ENCODE results near the gene LIN54. TPM values are rescaled to one million over a fixed set of nuclear protein-coding genes. Genes with fewer than 3 reads are reported as not detected.

LIN54 gene
- total RNA-seq, 1 experiment from 2014 or later, result 12.7 TPM

DNA sequence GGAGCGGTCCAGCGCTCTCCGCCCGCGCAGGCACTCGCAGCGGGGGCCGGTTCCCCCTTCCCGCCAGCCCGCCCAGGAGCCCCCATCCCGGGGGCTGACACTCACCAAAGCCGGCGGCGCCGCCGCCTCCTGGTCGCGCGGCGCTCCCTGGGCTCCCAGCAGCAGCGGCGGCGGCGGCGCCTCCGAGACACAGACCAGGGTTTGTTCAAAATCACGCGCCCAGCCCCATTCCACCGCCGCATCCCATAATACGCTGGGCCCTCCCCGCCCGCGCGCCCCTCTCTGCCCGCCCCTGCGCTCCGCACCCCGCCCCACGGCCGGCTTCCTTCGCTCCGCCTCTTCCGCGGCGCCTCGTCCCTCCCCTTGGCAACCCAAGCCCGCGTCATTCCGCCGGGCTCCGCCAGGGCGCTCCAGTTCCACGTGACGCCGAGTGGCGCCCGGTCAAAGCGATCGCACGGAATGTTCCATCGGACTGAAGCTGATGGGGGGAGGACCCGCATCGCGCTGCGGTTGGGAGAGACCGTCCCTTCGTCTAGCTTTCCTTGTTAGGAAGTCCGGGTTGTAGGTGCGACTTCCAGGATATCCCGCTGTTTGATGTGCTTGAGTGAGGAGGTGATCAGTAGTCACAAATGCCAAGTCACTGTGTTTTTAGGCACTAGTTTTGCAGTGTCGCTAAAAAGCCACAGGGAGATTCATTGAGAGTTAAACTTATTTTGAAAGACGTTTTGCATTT is 2.2 kb upstream of the LIN54 start (continued):
- no peak for TF ChIP-seq SMAD3 (CRISPR knock-in tag; IDR thresholded peaks at IDR 0.05; ENCODE audit: borderline replicate concordance)
- peak; percentile 95 for TF ChIP-seq FOXK1 (CRISPR knock-in tag; IDR thresholded peaks at IDR 0.05)
- TF ChIP-seq, protein P1, sequence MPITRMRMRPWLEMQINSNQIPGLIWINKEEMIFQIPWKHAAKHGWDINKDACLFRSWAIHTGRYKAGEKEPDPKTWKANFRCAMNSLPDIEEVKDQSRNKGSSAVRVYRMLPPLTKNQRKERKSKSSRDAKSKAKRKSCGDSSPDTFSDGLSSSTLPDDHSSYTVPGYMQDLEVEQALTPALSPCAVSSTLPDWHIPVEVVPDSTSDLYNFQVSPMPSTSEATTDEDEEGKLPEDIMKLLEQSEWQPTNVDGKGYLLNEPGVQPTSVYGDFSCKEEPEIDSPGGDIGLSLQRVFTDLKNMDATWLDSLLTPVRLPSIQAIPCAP (CRISPR knock-in tag; IDR thresholded peaks at IDR 0.05), result no peak
- TF ChIP-seq, protein P2, sequence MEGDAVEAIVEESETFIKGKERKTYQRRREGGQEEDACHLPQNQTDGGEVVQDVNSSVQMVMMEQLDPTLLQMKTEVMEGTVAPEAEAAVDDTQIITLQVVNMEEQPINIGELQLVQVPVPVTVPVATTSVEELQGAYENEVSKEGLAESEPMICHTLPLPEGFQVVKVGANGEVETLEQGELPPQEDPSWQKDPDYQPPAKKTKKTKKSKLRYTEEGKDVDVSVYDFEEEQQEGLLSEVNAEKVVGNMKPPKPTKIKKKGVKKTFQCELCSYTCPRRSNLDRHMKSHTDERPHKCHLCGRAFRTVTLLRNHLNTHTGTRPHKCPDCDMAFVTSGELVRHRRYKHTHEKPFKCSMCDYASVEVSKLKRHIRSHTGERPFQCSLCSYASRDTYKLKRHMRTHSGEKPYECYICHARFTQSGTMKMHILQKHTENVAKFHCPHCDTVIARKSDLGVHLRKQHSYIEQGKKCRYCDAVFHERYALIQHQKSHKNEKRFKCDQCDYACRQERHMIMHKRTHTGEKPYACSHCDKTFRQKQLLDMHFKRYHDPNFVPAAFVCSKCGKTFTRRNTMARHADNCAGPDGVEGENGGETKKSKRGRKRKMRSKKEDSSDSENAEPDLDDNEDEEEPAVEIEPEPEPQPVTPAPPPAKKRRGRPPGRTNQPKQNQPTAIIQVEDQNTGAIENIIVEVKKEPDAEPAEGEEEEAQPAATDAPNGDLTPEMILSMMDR (IDR thresholded peaks at IDR 0.05), result no peak; the same call in 1 of the 2 replicates
- TF ChIP-seq, protein P3, sequence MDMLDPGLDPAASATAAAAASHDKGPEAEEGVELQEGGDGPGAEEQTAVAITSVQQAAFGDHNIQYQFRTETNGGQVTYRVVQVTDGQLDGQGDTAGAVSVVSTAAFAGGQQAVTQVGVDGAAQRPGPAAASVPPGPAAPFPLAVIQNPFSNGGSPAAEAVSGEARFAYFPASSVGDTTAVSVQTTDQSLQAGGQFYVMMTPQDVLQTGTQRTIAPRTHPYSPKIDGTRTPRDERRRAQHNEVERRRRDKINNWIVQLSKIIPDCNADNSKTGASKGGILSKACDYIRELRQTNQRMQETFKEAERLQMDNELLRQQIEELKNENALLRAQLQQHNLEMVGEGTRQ (CRISPR knock-in tag; IDR thresholded peaks at IDR 0.05), result peak; percentile 95
- TF ChIP-seq, protein P4, sequence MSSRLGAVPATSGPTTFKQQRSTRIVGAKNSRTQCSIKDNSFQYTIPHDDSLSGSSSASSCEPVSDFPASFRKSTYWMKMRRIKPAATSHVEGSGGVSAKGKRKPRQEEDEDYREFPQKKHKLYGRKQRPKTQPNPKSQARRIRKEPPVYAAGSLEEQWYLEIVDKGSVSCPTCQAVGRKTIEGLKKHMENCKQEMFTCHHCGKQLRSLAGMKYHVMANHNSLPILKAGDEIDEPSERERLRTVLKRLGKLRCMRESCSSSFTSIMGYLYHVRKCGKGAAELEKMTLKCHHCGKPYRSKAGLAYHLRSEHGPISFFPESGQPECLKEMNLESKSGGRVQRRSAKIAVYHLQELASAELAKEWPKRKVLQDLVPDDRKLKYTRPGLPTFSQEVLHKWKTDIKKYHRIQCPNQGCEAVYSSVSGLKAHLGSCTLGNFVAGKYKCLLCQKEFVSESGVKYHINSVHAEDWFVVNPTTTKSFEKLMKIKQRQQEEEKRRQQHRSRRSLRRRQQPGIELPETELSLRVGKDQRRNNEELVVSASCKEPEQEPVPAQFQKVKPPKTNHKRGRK (CRISPR knock-in tag; IDR thresholded peaks at IDR 0.05; ENCODE audit: borderline replicate concordance), result no peak
- peak; percentile 86; the same call in 1 of the 2 replicates for TF ChIP-seq CREM (CRISPR knock-in tag; IDR thresholded peaks at IDR 0.05)
- no peak for TF ChIP-seq ELF4 (CRISPR knock-in tag; IDR thresholded peaks at IDR 0.05; ENCODE audit: low read depth)
- peak; percentile 36; the same call in 1 of the 2 replicates for TF ChIP-seq ZBTB43 (CRISPR knock-in tag; IDR thresholded peaks at IDR 0.05)
- TF ChIP-seq CREB1 (CRISPR knock-in tag; IDR thresholded peaks at IDR 0.05), result no peak
- TF ChIP-seq MAX (CRISPR knock-in tag; IDR thresholded peaks at IDR 0.05), result peak; percentile 89
- TF ChIP-seq MLX (CRISPR knock-in tag; IDR thresholded peaks at IDR 0.05), result no peak
- peak; percentile 52; the same call in 1 of the 2 replicates for TF ChIP-seq ARID4B (CRISPR knock-in tag; IDR thresholded peaks at IDR 0.05; ENCODE audit: borderline replicate concordance)
- no peak for TF ChIP-seq OVOL2 (CRISPR knock-in tag; IDR thresholded peaks at IDR 0.05; ENCODE audit: borderline replicate concordance)
- TF ChIP-seq, protein P5, sequence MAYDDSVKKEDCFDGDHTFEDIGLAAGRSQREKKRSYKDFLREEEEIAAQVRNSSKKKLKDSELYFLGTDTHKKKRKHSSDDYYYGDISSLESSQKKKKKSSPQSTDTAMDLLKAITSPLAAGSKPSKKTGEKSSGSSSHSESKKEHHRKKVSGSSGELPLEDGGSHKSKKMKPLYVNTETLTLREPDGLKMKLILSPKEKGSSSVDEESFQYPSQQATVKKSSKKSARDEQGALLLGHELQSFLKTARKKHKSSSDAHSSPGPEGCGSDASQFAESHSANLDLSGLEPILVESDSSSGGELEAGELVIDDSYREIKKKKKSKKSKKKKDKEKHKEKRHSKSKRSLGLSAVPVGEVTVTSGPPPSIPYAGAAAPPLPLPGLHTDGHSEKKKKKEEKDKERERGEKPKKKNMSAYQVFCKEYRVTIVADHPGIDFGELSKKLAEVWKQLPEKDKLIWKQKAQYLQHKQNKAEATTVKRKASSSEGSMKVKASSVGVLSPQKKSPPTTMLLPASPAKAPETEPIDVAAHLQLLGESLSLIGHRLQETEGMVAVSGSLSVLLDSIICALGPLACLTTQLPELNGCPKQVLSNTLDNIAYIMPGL (CRISPR knock-in tag; IDR thresholded peaks at IDR 0.05), result peak; percentile 75; the same call in 1 of the 2 replicates
- no peak for TF ChIP-seq PRRX2 (CRISPR knock-in tag; IDR thresholded peaks at IDR 0.05)
- no peak for TF ChIP-seq GRHL2 (CRISPR knock-in tag; IDR thresholded peaks at IDR 0.05; ENCODE audit: insufficient replicate concordance, severe bottlenecking)
- no peak for TF ChIP-seq CBFB (CRISPR knock-in tag; IDR thresholded peaks at IDR 0.05; ENCODE audit: low read depth)
- TF ChIP-seq KAT7 (CRISPR knock-in tag; IDR thresholded peaks at IDR 0.05; ENCODE audit: borderline replicate concordance), result peak; percentile 36; the same call in 1 of the 2 replicates
- TF ChIP-seq HMGA2 (CRISPR knock-in tag; IDR thresholded peaks at IDR 0.05), result no peak
- TF ChIP-seq EMX1 (CRISPR knock-in tag; IDR thresholded peaks at IDR 0.05), result no peak
- no peak for TF ChIP-seq ZNF121 (CRISPR knock-in tag; IDR thresholded peaks at IDR 0.05)
